Retinal pigment epithelial cell (primary cell): ENCODE measurements around the gene PPP1R1B.

Experiments used
- DNase-seq: peaks from one replicate; pipeline ENCODE4 v3.0.0-alpha.2; 2010; ENCODE audit warnings: low read depth
- H3K4me3 ChIP-seq: 2 replicates; pipeline ENCODE4 v1.5.1; 2011; ENCODE audit warnings: mild to moderate bottlenecking, low read length, control low read depth, moderate library complexity
- CTCF ChIP-seq: conservative IDR thresholded peaks from 2 replicates; pipeline ENCODE4 v1.5.1; 2011; ENCODE audit warnings: low read depth, low read length, control low read depth, inconsistent platforms

PPP1R1B gene

GRCh38 chr17:39626171-39627046 lies at the start of gene PPP1R1B:
TSS of gene PPP1R1B (plus strand) at chr17:39626952. CDS start at chr17:39627393, 441 bp downstream.
- no peak for DNase-seq

GRCh38 chr17:39578272-39578671 lies 48.5 kb upstream of the PPP1R1B start:
- no peak for TF ChIP-seq CTCF
- no peak for DNase-seq
- H3K4me3 ChIP-seq: no peak overlapping the region

More at GRCh38 chr17:39626171-39627046, at the start of gene PPP1R1B:
- H3K4me3 ChIP-seq: peak within 1 kb of the TSS; percentile 26
- TF ChIP-seq CTCF: no peak

GRCh38 chr17:39579318-39580081 lies 47.3 kb upstream of the PPP1R1B start:
- TF ChIP-seq CTCF: no peak
- H3K4me3 ChIP-seq: no peak overlapping the region
- no peak for DNase-seq

GRCh38 chr17:39580082-39580468 lies 46.7 kb upstream of the PPP1R1B start:
- no peak for TF ChIP-seq CTCF
- H3K4me3 ChIP-seq: no peak overlapping the region
- DNase-seq: no peak

GRCh38 chr17:39581071-39581758 lies 45.5 kb upstream of the PPP1R1B start:
- no peak overlapping the region for H3K4me3 ChIP-seq
- TF ChIP-seq CTCF: no peak
- DNase-seq: no peak

- no peak for TF ChIP-seq CTCF
- DNase-seq: no peak
- no peak overlapping the region for H3K4me3 ChIP-seq
Measured at GRCh38 chr17:39581759-39582085, 45.0 kb upstream of the PPP1R1B start.
